Activated naive CD4-positive, alpha-beta T cell treated with anti-CD3 and anti-CD28 coated beads, Interleukin-2, amount 10 ng/mL, durations not matched to agents 7 days and 5 days (primary cell): ENCODE data around the gene FOXD2.

Source experiments
- CTCF ChIA-PET: fragments of 350-600 bp; sonication (Branson Sonifier 250); formaldehyde crosslinking; loops from one replicate; lab custom pipeline; 2021; ENCODE audit warnings: antibody characterized with exemption; lab: Charles Lee
- DNase-seq: peaks from one replicate; pipeline ENCODE4 v3.0.0-alpha.2; 2020
- H3K27ac Mint-ChIP-seq: one replicate; pipeline ENCODE4 v1.8.0; 2021; ENCODE audit warnings: mild to moderate bottlenecking, moderate library complexity, mixed read lengths
- H3K27me3 Mint-ChIP-seq: one replicate; pipeline ENCODE4 v1.8.0; 2021; ENCODE audit warnings: mild to moderate bottlenecking, mixed read lengths
- H3K36me3 Mint-ChIP-seq: one replicate; pipeline ENCODE4 v1.8.0; 2021; ENCODE audit warnings: mixed read lengths
- H3K4me1 Mint-ChIP-seq: one replicate; pipeline ENCODE4 v1.8.0; 2021; ENCODE audit warnings: mixed read lengths
- H3K4me3 Mint-ChIP-seq: one replicate; pipeline ENCODE4 v1.8.0; 2021; ENCODE audit warnings: mild to moderate bottlenecking, moderate library complexity, mixed read lengths
- H3K9me3 Mint-ChIP-seq: one replicate; pipeline ENCODE4 v1.8.0; 2021; ENCODE audit warnings: mixed read lengths

Gene FOXD2

DNA sequence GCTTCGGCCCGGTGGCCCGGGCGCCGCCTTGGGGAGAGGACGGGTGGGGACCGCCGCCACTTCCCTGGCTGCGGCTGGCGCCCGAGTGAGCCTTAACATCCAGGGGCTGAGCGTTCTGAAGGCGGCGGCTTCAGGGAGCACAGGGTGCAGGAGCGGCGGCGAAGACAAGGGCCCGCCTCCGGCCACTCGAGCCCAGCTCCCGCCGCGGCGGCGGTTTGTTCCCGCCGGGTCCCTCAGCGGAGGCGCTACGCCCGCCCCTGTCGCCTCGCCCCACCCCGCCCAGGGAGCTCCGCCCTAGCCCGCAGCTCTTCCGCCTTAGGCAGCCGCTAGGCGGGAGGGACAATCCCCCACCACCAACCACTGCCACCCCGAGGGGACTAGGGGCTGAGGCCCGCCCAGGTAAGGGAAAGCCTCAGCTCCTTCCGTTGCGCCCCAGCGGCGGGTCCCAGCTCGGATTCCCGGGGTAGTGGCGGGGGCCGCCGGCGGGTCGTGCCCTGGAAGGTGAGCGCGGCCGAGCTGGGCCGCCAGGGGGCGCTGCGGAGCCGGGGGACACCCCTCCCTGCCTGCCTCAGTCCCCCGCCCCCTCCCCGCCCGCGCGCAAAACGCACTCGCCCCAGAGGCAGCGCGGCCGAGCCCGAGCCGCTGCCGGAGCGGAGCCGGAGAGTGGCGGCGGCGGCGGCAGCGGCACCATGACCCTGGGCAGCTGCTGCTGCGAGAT lies at the start of gene FOXD2:
Gene FOXD2 (plus strand): TSS at position 598 of the 718 bp plus-strand sequence. CDS start 92 bp downstream, at position 690.
- peak; percentile 91 for DNase-seq
- peaks cover 35% of the 10 kb centered on the region for H3K36me3 Mint-ChIP-seq
- H3K4me1 Mint-ChIP-seq, result peaks cover 34% of the 10 kb centered on the region
- H3K9me3 Mint-ChIP-seq, result no peaks in the 10 kb centered on the region
- CTCF ChIA-PET, result interaction anchor here (0.7 to 5.3 kb wide), 16 partner anchors 8 to 293 kb away, joined by 3 to 36 read pairs (median 4); no protein-coding TSS in a partner anchor
- H3K27me3 Mint-ChIP-seq, result peaks cover 49% of the 10 kb centered on the region
- H3K27ac Mint-ChIP-seq, result peak within 1 kb of the TSS; percentile 86
- peak within 1 kb of the TSS; percentile 93 for H3K4me3 Mint-ChIP-seq

DNA sequence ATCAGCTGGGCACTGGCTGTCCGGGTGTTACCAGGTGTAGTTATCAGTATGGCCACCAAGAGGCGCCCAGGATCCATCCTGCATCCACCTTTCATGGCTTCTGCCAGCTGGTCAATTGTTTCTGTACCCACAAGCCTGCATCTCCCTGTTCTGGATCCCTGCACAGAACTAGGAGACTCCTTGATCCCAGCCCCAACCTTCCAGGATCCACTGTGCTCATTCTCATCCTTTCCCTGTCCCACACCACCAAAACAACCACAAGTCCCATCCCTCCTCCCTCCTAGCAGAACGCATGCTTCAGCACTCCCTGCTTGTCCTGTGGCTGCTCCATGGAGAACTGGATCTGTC lies 49.0 kb upstream of the FOXD2 start:
- peak; percentile 65 for DNase-seq
- peaks cover 18% of the 10 kb centered on the region for H3K27me3 Mint-ChIP-seq
- CTCF ChIA-PET, result interaction anchor here (0.8 to 4.7 kb wide), 13 partner anchors 11 to 338 kb away, joined by 3 to 40 read pairs (median 4); partner anchors contain the start of gene FOXD2
- no peaks in the 10 kb centered on the region for H3K4me1 Mint-ChIP-seq
- no peaks in the 10 kb centered on the region for H3K9me3 Mint-ChIP-seq
- no peak overlapping the region for H3K27ac Mint-ChIP-seq
- H3K4me3 Mint-ChIP-seq, result no peak overlapping the region
- peaks cover 2% of the 10 kb centered on the region for H3K36me3 Mint-ChIP-seq

GRCh38 chr1:47389731-47390130 lies 48.1 kb upstream of the FOXD2 start:
- Mint-ChIP-seq H3K27me3 (peaks cover 23% of the 10 kb centered on the region), H3K36me3 (no peaks in the 10 kb centered on the region), H3K4me1 (no peaks in the 10 kb centered on the region), H3K4me3 (no peak overlapping the region), H3K27ac (no peak overlapping the region), H3K9me3 (no peaks in the 10 kb centered on the region)
- DNase-seq, result no peak
- CTCF ChIA-PET, result interaction anchor here (0.8 to 4.7 kb wide), 8 partner anchors 10 to 337 kb away, joined by 3 to 40 read pairs (median 4); partner anchors contain the start of gene FOXD2

DNA sequence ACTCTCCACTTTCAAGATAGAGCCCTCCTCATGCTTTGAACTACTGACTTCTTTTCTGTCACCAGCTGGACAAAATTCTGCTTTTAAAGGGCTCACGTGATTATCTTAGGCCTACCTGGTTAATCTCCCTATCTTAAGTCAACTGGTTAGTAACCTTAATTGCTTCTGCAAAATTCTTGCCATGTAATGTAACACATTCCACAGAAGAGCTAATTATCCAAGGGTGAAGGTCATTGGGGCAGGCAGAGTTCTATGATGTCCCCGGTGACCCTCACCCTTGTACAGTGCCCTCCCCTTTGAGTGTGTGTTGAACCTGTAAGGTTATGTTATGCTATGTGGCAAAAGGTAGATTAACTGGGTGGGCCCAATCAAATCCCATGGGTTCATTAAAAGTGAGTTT lies 47.0 kb upstream of the FOXD2 start:
- Mint-ChIP-seq H3K27me3 (peaks cover 29% of the 10 kb centered on the region), H3K9me3 (no peaks in the 10 kb centered on the region), H3K4me3 (no peak overlapping the region), H3K4me1 (no peaks in the 10 kb centered on the region), H3K36me3 (no peaks in the 10 kb centered on the region), H3K27ac (no peak overlapping the region)
- DNase-seq, result no peak
- CTCF ChIA-PET, result interaction anchor here (4.7 kb wide), 1 partner anchor 336 kb away, joined by 40 read pairs; no protein-coding TSS in a partner anchor

DNA sequence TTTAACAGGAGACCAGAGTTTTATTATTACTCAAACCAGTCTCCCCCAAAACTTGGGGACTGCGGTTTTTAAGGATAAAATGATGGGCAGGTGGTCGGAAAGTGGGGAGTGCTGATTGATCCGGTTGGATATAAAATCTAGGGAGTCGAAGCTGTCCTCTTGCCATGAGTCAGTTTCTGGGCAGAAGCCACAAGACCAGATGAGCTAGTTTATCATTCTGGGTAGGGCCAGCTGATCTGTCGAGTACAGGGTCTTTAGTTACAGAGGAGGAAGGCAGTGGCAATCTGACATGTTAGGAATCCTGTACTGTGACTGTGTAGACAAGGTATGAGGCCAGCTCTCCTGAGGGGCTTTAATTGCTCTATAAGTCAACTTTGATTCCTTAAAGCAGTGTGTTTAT lies 44.7 kb upstream of the FOXD2 start:
- CTCF ChIA-PET, result interaction anchor here (0.6 kb wide), 1 partner anchor 39 kb away, joined by 3 read pairs; no protein-coding TSS in a partner anchor
- no peaks in the 10 kb centered on the region for H3K36me3 Mint-ChIP-seq
- no peak for DNase-seq
- no peaks in the 10 kb centered on the region for H3K4me1 Mint-ChIP-seq
- peaks cover 34% of the 10 kb centered on the region for H3K27me3 Mint-ChIP-seq
- H3K9me3 Mint-ChIP-seq, result no peaks in the 10 kb centered on the region
- H3K27ac Mint-ChIP-seq, result no peak overlapping the region
- H3K4me3 Mint-ChIP-seq, result no peak overlapping the region

DNA sequence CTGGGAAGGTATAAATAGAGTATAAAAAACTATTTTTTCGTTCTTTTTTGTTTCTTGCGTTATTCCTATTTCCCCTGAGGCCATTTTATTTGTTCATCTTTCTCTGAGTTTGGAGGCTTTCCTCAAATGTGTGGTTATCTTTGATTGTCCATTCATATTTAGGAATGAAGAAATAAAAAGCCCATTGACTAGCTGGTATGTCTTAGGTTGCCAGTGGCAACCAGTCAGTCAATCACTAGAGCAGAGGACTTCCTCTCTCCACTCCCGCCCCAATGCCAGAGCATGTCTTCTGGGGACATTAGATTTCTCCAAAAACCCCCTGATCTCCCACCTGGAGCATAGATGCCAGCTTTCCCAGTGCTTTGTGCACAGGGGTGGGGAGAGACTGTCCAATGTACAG lies 42.4 kb upstream of the FOXD2 start:
- no peaks in the 10 kb centered on the region for H3K4me1 Mint-ChIP-seq
- CTCF ChIA-PET, result interaction anchor here (0.5 kb wide), 1 partner anchor 28 kb away, joined by 3 read pairs; no protein-coding TSS in a partner anchor
- no peak for DNase-seq
- no peak overlapping the region for H3K4me3 Mint-ChIP-seq
- peaks cover 32% of the 10 kb centered on the region for H3K27me3 Mint-ChIP-seq
- H3K9me3 Mint-ChIP-seq, result no peaks in the 10 kb centered on the region
- no peak overlapping the region for H3K27ac Mint-ChIP-seq
- H3K36me3 Mint-ChIP-seq, result no peaks in the 10 kb centered on the region

GRCh38 chr1:47396671-47397196 lies 41.1 kb upstream of the FOXD2 start:
- no peak for DNase-seq
- Mint-ChIP-seq H3K9me3 (no peaks in the 10 kb centered on the region), H3K36me3 (no peaks in the 10 kb centered on the region), H3K27ac (no peak overlapping the region), H3K4me3 (no peak overlapping the region), H3K4me1 (no peaks in the 10 kb centered on the region), H3K27me3 (peaks cover 35% of the 10 kb centered on the region)
- CTCF ChIA-PET, result no interaction called here

- Mint-ChIP-seq H3K4me3 (no peak overlapping the region), H3K9me3 (no peaks in the 10 kb centered on the region), H3K27ac (no peak overlapping the region), H3K4me1 (no peaks in the 10 kb centered on the region), H3K27me3 (peaks cover 37% of the 10 kb centered on the region), H3K36me3 (no peaks in the 10 kb centered on the region)
- CTCF ChIA-PET, result interaction anchor here (1.5 kb wide), 1 partner anchor 10 kb away, joined by 4 read pairs; no protein-coding TSS in a partner anchor
- no peak for DNase-seq
These were observed 38.6 kb upstream of the FOXD2 start for GRCh38 chr1:47399138-47399845.

DNA sequence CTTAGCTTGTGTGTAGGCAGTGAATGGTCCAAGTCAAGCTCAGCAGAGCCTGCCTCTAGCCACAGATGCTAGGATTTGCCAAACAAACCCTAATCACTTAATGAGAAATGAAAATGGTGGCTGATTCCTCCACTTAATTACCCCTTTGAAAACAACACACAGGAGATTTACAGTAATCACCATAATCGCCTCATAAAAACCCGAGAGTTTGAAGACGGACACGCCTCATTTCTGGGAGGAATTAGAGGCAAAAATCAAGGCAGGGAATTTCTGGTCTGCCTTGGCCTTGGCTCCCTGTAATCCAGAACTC lies 38.0 kb upstream of the FOXD2 start:
- no peak for DNase-seq
- H3K36me3 Mint-ChIP-seq, result no peaks in the 10 kb centered on the region
- no peak overlapping the region for H3K4me3 Mint-ChIP-seq
- CTCF ChIA-PET, result interaction anchor here (1.5 kb wide), 1 partner anchor 10 kb away, joined by 4 read pairs; no protein-coding TSS in a partner anchor
- H3K27me3 Mint-ChIP-seq, result peaks cover 36% of the 10 kb centered on the region
- H3K9me3 Mint-ChIP-seq, result no peaks in the 10 kb centered on the region
- no peaks in the 10 kb centered on the region for H3K4me1 Mint-ChIP-seq
- H3K27ac Mint-ChIP-seq, result no peak overlapping the region

- peaks cover 38% of the 10 kb centered on the region for H3K27me3 Mint-ChIP-seq
- no peaks in the 10 kb centered on the region for H3K9me3 Mint-ChIP-seq
- H3K4me1 Mint-ChIP-seq, result no peaks in the 10 kb centered on the region
- H3K4me3 Mint-ChIP-seq, result no peak overlapping the region
- H3K27ac Mint-ChIP-seq, result no peak overlapping the region
- no peaks in the 10 kb centered on the region for H3K36me3 Mint-ChIP-seq
- CTCF ChIA-PET, result no interaction called here
- no peak for DNase-seq
These were observed 36.1 kb upstream of the FOXD2 start for GRCh38 chr1:47401761-47402160.

- CTCF ChIA-PET, result no interaction called here
- no peak for DNase-seq
- H3K4me1 Mint-ChIP-seq, result no peaks in the 10 kb centered on the region
- no peak overlapping the region for H3K4me3 Mint-ChIP-seq
- no peaks in the 10 kb centered on the region for H3K36me3 Mint-ChIP-seq
- H3K27me3 Mint-ChIP-seq, result peaks cover 38% of the 10 kb centered on the region
- H3K9me3 Mint-ChIP-seq, result no peaks in the 10 kb centered on the region
- H3K27ac Mint-ChIP-seq, result no peak overlapping the region
These were observed 35.3 kb upstream of the FOXD2 start for GRCh38 chr1:47402591-47402990.

DNA sequence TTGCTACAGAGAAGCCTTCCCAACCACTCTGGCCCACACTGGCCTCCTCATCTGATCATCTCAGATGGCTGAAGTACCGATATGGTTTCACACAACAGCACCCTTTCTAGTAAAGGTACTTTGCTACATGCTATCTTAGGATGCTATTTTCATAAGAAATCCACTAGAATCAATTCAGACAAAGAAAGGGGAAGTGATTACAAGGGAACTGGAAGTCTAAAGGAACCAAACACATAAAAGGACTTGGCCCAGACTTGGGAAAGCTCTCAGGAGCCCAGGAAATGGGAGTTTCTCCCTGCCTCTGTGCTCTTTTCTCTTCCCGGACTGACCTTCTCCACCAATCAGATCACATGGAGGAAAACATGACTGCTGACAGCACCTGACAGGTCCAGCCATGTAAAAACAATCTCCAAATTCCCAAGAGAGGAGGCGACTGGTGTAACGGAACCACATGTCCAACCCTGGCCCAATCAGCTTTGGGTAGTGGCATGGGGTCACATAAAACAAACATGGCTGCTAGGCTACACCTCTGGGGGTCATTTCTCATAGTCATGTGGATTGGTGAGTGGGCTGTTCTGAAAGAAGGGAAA lies 34.4 kb upstream of the FOXD2 start:
- H3K4me1 Mint-ChIP-seq, result no peaks in the 10 kb centered on the region
- no peak overlapping the region for H3K4me3 Mint-ChIP-seq
- peaks cover 44% of the 10 kb centered on the region for H3K27me3 Mint-ChIP-seq
- no peak overlapping the region for H3K27ac Mint-ChIP-seq
- CTCF ChIA-PET, result no interaction called here
- DNase-seq, result no peak
- H3K9me3 Mint-ChIP-seq, result no peaks in the 10 kb centered on the region
- H3K36me3 Mint-ChIP-seq, result no peaks in the 10 kb centered on the region

DNA sequence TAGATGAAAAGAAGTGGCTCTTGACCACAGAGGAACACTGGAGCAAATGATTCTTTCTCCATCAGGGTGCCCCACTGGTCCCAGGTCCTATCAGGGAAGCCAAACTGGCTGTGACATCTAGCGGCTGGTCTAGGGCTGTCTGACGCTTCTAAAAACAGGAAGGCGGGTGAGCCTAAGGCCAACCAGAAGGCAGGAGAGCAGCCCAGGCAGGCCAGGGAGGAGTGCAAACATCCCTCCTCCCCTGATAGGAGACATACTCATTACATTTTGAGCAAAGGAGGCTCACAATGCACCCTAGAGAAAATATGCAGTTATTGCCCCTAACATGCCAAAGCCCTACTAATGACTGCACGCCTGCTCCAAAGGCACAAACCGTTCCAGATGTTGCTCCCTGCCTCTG lies 32.1 kb upstream of the FOXD2 start:
- Mint-ChIP-seq H3K27ac (no peak overlapping the region), H3K4me1 (no peaks in the 10 kb centered on the region), H3K27me3 (peaks cover 54% of the 10 kb centered on the region), H3K9me3 (no peaks in the 10 kb centered on the region), H3K4me3 (no peak overlapping the region), H3K36me3 (no peaks in the 10 kb centered on the region)
- DNase-seq, result no peak
- CTCF ChIA-PET, result no interaction called here

DNA sequence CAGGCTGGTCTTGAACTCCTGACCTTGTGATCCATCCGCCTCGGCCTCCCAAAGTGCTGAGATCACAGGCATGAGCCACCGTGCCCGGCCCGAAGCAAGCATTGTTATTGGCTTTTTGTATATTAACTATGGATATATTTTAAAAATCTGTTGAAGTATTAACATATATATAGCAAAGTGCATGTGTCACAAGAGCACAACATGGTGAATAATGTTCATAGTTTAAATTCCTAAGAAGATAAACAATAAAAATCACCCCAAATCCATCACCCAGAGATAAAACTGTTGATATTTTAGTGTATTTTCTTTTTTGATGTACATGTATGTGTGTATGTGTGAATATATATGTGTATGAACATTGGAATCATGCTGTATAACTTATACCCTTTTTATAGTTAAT lies 30.9 kb upstream of the FOXD2 start:
- H3K27ac Mint-ChIP-seq, result no peak overlapping the region
- DNase-seq, result no peak
- CTCF ChIA-PET, result no interaction called here
- H3K27me3 Mint-ChIP-seq, result peaks cover 48% of the 10 kb centered on the region
- H3K4me3 Mint-ChIP-seq, result no peak overlapping the region
- no peaks in the 10 kb centered on the region for H3K4me1 Mint-ChIP-seq
- no peaks in the 10 kb centered on the region for H3K9me3 Mint-ChIP-seq
- no peaks in the 10 kb centered on the region for H3K36me3 Mint-ChIP-seq
